ENCODE data around the gene TREML2. TPM values are rescaled to one million over a fixed set of nuclear protein-coding genes. Genes with fewer than 3 reads are reported as not detected.
A peak's percentile ranks its signal among the peaks of the same experiment; 100 is the strongest.
"Not testable (repeated sequence)": the region's sequence is repeated elsewhere in the genome, so short reads cannot be mapped to it uniquely, and the experiment has no call there.

Gene TREML2
- total RNA-seq = 1.0 TPM
- long read RNA-seq, partial matches to known transcripts = 2 of 4 reads
- long read RNA-seq, other reads (novel, unspliced or antisense) = 0 of 4 reads

- peak; percentile 59 for DNase-seq (ENCODE audit: low spot score)
Observed at GRCh38 chr6:41200901-41201763, at the start of gene TREML2. Gene TREML2, minus strand, starts transcription at chr6:41201149. Its CDS starts 141 bp downstream, at chr6:41201008.

GRCh38 chr6:41247882-41248705 lies 47.1 kb upstream of the TREML2 start:
- DNase-seq (ENCODE audit: low spot score) = no peak

- no peak for DNase-seq (ENCODE audit: low spot score)
Observed at GRCh38 chr6:41247288-41247865, 46.4 kb upstream of the TREML2 start.

GRCh38 chr6:41246529-41246928 lies 45.6 kb upstream of the TREML2 start:
- DNase-seq (ENCODE audit: low spot score) = not testable (repeated sequence)

GRCh38 chr6:41239467-41240159 lies 38.7 kb upstream of the TREML2 start:
- no peak for DNase-seq (ENCODE audit: low spot score)

GRCh38 chr6:41237128-41237527 lies 36.2 kb upstream of the TREML2 start:
- no peak for DNase-seq (ENCODE audit: low spot score)

- DNase-seq (ENCODE audit: low spot score) = no peak
Observed at GRCh38 chr6:41236276-41236675, 35.3 kb upstream of the TREML2 start.

- DNase-seq (ENCODE audit: low spot score) = peak; percentile 37
Observed at GRCh38 chr6:41232667-41233066, 31.7 kb upstream of the TREML2 start.

GRCh38 chr6:41231246-41231645 lies 30.3 kb upstream of the TREML2 start:
- DNase-seq (ENCODE audit: low spot score) = no peak

- peak; percentile 62 for DNase-seq (ENCODE audit: low spot score)
Observed at GRCh38 chr6:41229721-41230120, 28.8 kb upstream of the TREML2 start.

- DNase-seq (ENCODE audit: low spot score) = peak; percentile 53
Observed at GRCh38 chr6:41228616-41229015, 27.7 kb upstream of the TREML2 start.

- DNase-seq (ENCODE audit: low spot score) = no peak
Observed at GRCh38 chr6:41228096-41228495, 27.1 kb upstream of the TREML2 start, which contains the start of gene TREML4. Gene TREML4, plus strand, starts transcription at chr6:41228349. Its CDS starts 79 bp downstream, at chr6:41228428.

GRCh38 chr6:41226752-41227151 lies 25.8 kb upstream of the TREML2 start:
- DNase-seq (ENCODE audit: low spot score) = no peak

GRCh38 chr6:41224800-41225199 lies 23.9 kb upstream of the TREML2 start:
- no peak for DNase-seq (ENCODE audit: low spot score)

- peak; percentile 57 for DNase-seq (ENCODE audit: low spot score)
Observed at GRCh38 chr6:41222513-41222912, 21.6 kb upstream of the TREML2 start.

- peak; percentile 60 for DNase-seq (ENCODE audit: low spot score)
Observed at GRCh38 chr6:41222045-41222444, 21.1 kb upstream of the TREML2 start.

- peak; percentile 74 for DNase-seq (ENCODE audit: low spot score)
Observed at GRCh38 chr6:41216616-41217015, 15.7 kb upstream of the TREML2 start.

- peak; percentile 18 for DNase-seq (ENCODE audit: low spot score)
Observed at GRCh38 chr6:41215777-41216176, 14.8 kb upstream of the TREML2 start.

GRCh38 chr6:41214559-41215238 lies 13.8 kb upstream of the TREML2 start:
- DNase-seq (ENCODE audit: low spot score) = peak; percentile 18

Measured in mesenteric fat pad (tissue), 1 donor.